ENCODE data around the gene TMEM89. TPM values are rescaled to one million over a fixed set of nuclear protein-coding genes. Genes with fewer than 3 reads are reported as not detected.

Gene TMEM89
- total and polyA plus RNA-seq, 2 donors, result 0.23 TPM; not detected in 1

- no peaks in the 10 kb centered on the region for H3K9me3 ChIP-seq (ENCODE audit: control insufficient read depth in 2 of 2, insufficient read depth in 1 of 2, low read length in 1 of 2)
- 93% methylated on average over 9 of the region's 9 CpGs for WGBS
- no peak overlapping the region for H3K4me3 ChIP-seq (ENCODE audit: low read length in 2 of 2)
- H3K27ac ChIP-seq (ENCODE audit: low read depth in 1 of 2, low read length in 1 of 2), result no peak overlapping the region
- H3K36me3 ChIP-seq (ENCODE audit: control insufficient read depth in 2 of 2, insufficient read depth in 2 of 2, low read length in 1 of 2), result no peaks in the 10 kb centered on the region
- DNase-seq (ENCODE audit: low read depth in 6 of 9, low spot score in 9 of 9), result no peak
- H3K4me1 ChIP-seq (ENCODE audit: control insufficient read depth in 2 of 2, insufficient read depth in 2 of 2, low read length in 2 of 2), result no peaks in the 10 kb centered on the region
- no peaks in the 10 kb centered on the region for H3K27me3 ChIP-seq (ENCODE audit: control insufficient read depth in 2 of 2, insufficient read depth in 1 of 2, low read length in 1 of 2)
Measured at GRCh38 chr3:48647714-48648113, 26.1 kb upstream of the TMEM89 start.

GRCh38 chr3:48644898-48645760, 23.6 kb upstream of the TMEM89 start:
- H3K27me3 ChIP-seq (ENCODE audit: control insufficient read depth in 2 of 2, insufficient read depth in 1 of 2, low read length in 1 of 2), result no peaks in the 10 kb centered on the region
- DNase-seq (ENCODE audit: low read depth in 6 of 9, low spot score in 9 of 9), result no peak
- H3K27ac ChIP-seq (ENCODE audit: low read depth in 1 of 2, low read length in 1 of 2), result no peak overlapping the region
- WGBS, result 94% methylated on average over 22 of the region's 22 CpGs
- no peak overlapping the region for H3K4me3 ChIP-seq (ENCODE audit: low read length in 2 of 2)
- H3K4me1 ChIP-seq (ENCODE audit: control insufficient read depth in 2 of 2, insufficient read depth in 2 of 2, low read length in 2 of 2), result no peaks in the 10 kb centered on the region
- H3K9me3 ChIP-seq (ENCODE audit: control insufficient read depth in 2 of 2, insufficient read depth in 1 of 2, low read length in 1 of 2), result no peaks in the 10 kb centered on the region
- H3K36me3 ChIP-seq (ENCODE audit: control insufficient read depth in 2 of 2, insufficient read depth in 2 of 2, low read length in 1 of 2), result no peaks in the 10 kb centered on the region

GRCh38 chr3:48642605-48643004, 21.0 kb upstream of the TMEM89 start:
- Histone ChIP-seq H3K4me3 (ENCODE audit: low read length in 2 of 2) (no peak overlapping the region), H3K9me3 (ENCODE audit: control insufficient read depth in 2 of 2, insufficient read depth in 1 of 2, low read length in 1 of 2) (no peaks in the 10 kb centered on the region), H3K4me1 (ENCODE audit: control insufficient read depth in 2 of 2, insufficient read depth in 2 of 2, low read length in 2 of 2) (no peaks in the 10 kb centered on the region), H3K27me3 (ENCODE audit: control insufficient read depth in 2 of 2, insufficient read depth in 1 of 2, low read length in 1 of 2) (no peaks in the 10 kb centered on the region), H3K27ac (ENCODE audit: low read depth in 1 of 2, low read length in 1 of 2) (no peak overlapping the region), H3K36me3 (ENCODE audit: control insufficient read depth in 2 of 2, insufficient read depth in 2 of 2, low read length in 1 of 2) (no peaks in the 10 kb centered on the region)
- no peak for DNase-seq (ENCODE audit: low read depth in 6 of 9, low spot score in 9 of 9)
- 97% methylated on average over 12 of the region's 12 CpGs for WGBS

DNA sequence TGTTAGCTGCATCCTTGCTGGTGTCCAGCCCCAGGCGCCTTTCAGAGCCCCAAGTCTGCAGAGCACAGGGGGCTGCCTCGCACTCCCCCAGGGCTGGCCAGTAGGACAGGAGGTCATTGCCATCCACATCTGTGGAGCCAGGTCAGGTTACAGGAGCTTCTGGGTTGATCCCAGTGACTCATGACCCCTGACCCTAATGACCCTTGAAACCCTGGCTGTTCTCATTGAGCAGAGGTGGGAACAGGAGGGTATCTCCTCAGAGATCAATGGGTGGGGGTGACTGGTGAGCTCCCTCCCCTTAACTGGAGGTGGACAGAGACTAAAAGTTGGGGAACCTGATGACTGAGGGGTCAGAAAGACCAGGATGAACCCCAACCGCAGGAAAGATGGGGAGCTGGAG, 19.8 kb upstream of the TMEM89 start:
- H3K4me3 ChIP-seq (ENCODE audit: low read length in 2 of 2), result no peak overlapping the region
- H3K27ac ChIP-seq (ENCODE audit: low read depth in 1 of 2, low read length in 1 of 2), result no peak overlapping the region
- H3K27me3 ChIP-seq (ENCODE audit: control insufficient read depth in 2 of 2, insufficient read depth in 1 of 2, low read length in 1 of 2), result no peaks in the 10 kb centered on the region
- peaks cover 0 to 4% of the 10 kb centered on the region in 2 donors for H3K4me1 ChIP-seq (ENCODE audit: control insufficient read depth in 2 of 2, insufficient read depth in 2 of 2, low read length in 2 of 2)
- H3K36me3 ChIP-seq (ENCODE audit: control insufficient read depth in 2 of 2, insufficient read depth in 2 of 2, low read length in 1 of 2), result no peaks in the 10 kb centered on the region
- no peaks in the 10 kb centered on the region for H3K9me3 ChIP-seq (ENCODE audit: control insufficient read depth in 2 of 2, insufficient read depth in 1 of 2, low read length in 1 of 2)
- WGBS, result 100% methylated on average over 3 of the region's 3 CpGs
- no peak for DNase-seq (ENCODE audit: low read depth in 6 of 9, low spot score in 9 of 9)

DNA sequence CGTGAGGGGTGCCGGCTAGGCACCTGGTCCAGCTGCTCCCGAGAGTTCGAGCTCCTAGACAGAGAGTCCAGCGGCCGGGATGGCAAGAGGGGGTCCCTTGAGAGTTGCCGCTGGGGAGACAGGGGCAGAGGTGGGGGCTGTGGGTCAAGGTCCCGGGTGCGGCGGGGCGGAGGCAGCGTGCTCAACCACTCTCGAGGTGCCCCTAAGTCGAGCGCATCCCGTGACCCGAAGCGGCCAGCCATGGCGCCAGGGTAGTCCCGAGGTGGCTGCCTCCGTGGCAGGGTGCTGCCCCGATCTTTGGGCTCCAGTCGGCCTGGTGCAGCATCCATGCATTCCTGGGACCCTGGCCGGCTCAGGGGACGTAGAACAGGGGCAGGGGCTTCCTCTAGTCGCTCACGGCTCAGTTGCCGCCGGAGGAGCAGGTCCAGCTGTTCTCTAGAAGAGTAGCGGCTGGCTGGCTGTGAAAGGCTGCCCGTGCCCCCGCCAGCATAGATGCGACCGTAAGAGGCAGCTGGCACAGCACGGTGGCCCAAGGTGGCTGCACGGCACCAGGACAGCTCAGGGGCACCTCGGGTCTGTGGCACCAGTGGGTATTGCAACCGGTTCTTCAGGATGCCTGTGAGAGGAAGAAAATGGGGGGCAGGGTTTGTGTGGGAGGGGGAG, 18.5 kb upstream of the TMEM89 start:
- DNase-seq (ENCODE audit: low read depth in 6 of 9, low spot score in 9 of 9), result no peak
- 95% methylated on average over 38 of the region's 38 CpGs for WGBS

DNA sequence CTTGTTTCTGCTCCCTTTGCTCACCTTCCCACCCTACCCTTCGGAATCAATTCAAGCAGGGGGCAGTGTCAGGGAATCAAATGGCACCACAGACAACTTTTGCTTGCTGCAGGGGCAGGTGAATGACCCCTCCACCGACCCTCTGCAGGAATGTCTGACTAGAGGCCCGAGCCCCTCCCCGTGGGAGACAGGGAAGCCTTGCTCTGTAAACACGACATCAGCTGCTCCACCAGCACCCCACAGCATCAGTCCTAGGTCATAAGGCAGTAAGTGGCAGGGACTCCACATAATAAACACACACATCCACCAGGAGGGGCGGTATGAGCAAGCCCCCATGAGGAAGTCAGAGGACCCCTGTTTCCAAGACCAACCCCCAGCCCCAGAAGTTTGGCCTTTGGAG, 15.7 kb upstream of the TMEM89 start:
- Histone ChIP-seq H3K36me3 (ENCODE audit: control insufficient read depth in 2 of 2, insufficient read depth in 2 of 2, low read length in 1 of 2) (peaks cover 0 to 5% of the 10 kb centered on the region in 2 donors), H3K4me1 (ENCODE audit: control insufficient read depth in 2 of 2, insufficient read depth in 2 of 2, low read length in 2 of 2) (peaks cover 0 to 20% of the 10 kb centered on the region in 2 donors), H3K9me3 (ENCODE audit: control insufficient read depth in 2 of 2, insufficient read depth in 1 of 2, low read length in 1 of 2) (peaks cover 0 to 4% of the 10 kb centered on the region in 2 donors), H3K4me3 (ENCODE audit: low read length in 2 of 2) (no peak overlapping the region), H3K27me3 (ENCODE audit: control insufficient read depth in 2 of 2, insufficient read depth in 1 of 2, low read length in 1 of 2) (no peaks in the 10 kb centered on the region), H3K27ac (ENCODE audit: low read depth in 1 of 2, low read length in 1 of 2) (no peak overlapping the region)
- no peak for DNase-seq (ENCODE audit: low read depth in 6 of 9, low spot score in 9 of 9)
- WGBS, result 89% methylated on average over 6 of the region's 6 CpGs

More for the DNA sequence above, 18.5 kb upstream of the TMEM89 start:
- H3K36me3 ChIP-seq (ENCODE audit: control insufficient read depth in 2 of 2, insufficient read depth in 2 of 2, low read length in 1 of 2), result no peaks in the 10 kb centered on the region
- H3K9me3 ChIP-seq (ENCODE audit: control insufficient read depth in 2 of 2, insufficient read depth in 1 of 2, low read length in 1 of 2), result peaks cover 0 to 4% of the 10 kb centered on the region in 2 donors
- no peak overlapping the region for H3K4me3 ChIP-seq (ENCODE audit: low read length in 2 of 2)
- no peaks in the 10 kb centered on the region for H3K27me3 ChIP-seq (ENCODE audit: control insufficient read depth in 2 of 2, insufficient read depth in 1 of 2, low read length in 1 of 2)
- no peak overlapping the region for H3K27ac ChIP-seq (ENCODE audit: low read depth in 1 of 2, low read length in 1 of 2)
- H3K4me1 ChIP-seq (ENCODE audit: control insufficient read depth in 2 of 2, insufficient read depth in 2 of 2, low read length in 2 of 2), result peaks cover 0 to 12% of the 10 kb centered on the region in 2 donors

GRCh38 chr3:48636149-48636655, 14.6 kb upstream of the TMEM89 start:
- 49% methylated on average over 10 of the region's 10 CpGs for WGBS

GRCh38 chr3:48635222-48636021, 13.9 kb upstream of the TMEM89 start, which contains the start of gene SLC26A6:
TSS of gene SLC26A6 (minus strand) at chr3:48635461. CDS start at chr3:48635393, 68 bp downstream.
- Histone ChIP-seq H3K36me3 (ENCODE audit: control insufficient read depth in 2 of 2, insufficient read depth in 2 of 2, low read length in 1 of 2) (peaks cover 0 to 10% of the 10 kb centered on the region in 2 donors), H3K9me3 (ENCODE audit: control insufficient read depth in 2 of 2, insufficient read depth in 1 of 2, low read length in 1 of 2) (peaks cover 0 to 4% of the 10 kb centered on the region in 2 donors), H3K27ac (ENCODE audit: low read depth in 1 of 2, low read length in 1 of 2) (peak within 1 kb of the TSS; percentile 18 to 59), H3K4me1 (ENCODE audit: control insufficient read depth in 2 of 2, insufficient read depth in 2 of 2, low read length in 2 of 2) (peaks cover 0 to 20% of the 10 kb centered on the region in 2 donors), H3K27me3 (ENCODE audit: control insufficient read depth in 2 of 2, insufficient read depth in 1 of 2, low read length in 1 of 2) (no peaks in the 10 kb centered on the region), H3K4me3 (ENCODE audit: low read length in 2 of 2) (peak within 1 kb of the TSS; percentile 70 to 76)
- peak; percentile 74 to 96 (median 92) for DNase-seq (ENCODE audit: low read depth in 6 of 9, low spot score in 9 of 9)
- under 1% methylated on average over 68 of the region's 68 CpGs for WGBS

More at GRCh38 chr3:48636149-48636655, 14.6 kb upstream of the TMEM89 start:
- Histone ChIP-seq H3K36me3 (ENCODE audit: control insufficient read depth in 2 of 2, insufficient read depth in 2 of 2, low read length in 1 of 2) (peaks cover 0 to 8% of the 10 kb centered on the region in 2 donors), H3K27me3 (ENCODE audit: control insufficient read depth in 2 of 2, insufficient read depth in 1 of 2, low read length in 1 of 2) (no peaks in the 10 kb centered on the region), H3K9me3 (ENCODE audit: control insufficient read depth in 2 of 2, insufficient read depth in 1 of 2, low read length in 1 of 2) (peaks cover 0 to 4% of the 10 kb centered on the region in 2 donors), H3K27ac (ENCODE audit: low read depth in 1 of 2, low read length in 1 of 2) (no peak overlapping the region), H3K4me1 (ENCODE audit: control insufficient read depth in 2 of 2, insufficient read depth in 2 of 2, low read length in 2 of 2) (peaks cover 0 to 20% of the 10 kb centered on the region in 2 donors), H3K4me3 (ENCODE audit: low read length in 2 of 2) (peak overlapping the region; percentile 70 to 76)
- no peak for DNase-seq (ENCODE audit: low read depth in 6 of 9, low spot score in 9 of 9)
